ENCODE data around the gene ELL2.

Gene ELL2

DNA sequence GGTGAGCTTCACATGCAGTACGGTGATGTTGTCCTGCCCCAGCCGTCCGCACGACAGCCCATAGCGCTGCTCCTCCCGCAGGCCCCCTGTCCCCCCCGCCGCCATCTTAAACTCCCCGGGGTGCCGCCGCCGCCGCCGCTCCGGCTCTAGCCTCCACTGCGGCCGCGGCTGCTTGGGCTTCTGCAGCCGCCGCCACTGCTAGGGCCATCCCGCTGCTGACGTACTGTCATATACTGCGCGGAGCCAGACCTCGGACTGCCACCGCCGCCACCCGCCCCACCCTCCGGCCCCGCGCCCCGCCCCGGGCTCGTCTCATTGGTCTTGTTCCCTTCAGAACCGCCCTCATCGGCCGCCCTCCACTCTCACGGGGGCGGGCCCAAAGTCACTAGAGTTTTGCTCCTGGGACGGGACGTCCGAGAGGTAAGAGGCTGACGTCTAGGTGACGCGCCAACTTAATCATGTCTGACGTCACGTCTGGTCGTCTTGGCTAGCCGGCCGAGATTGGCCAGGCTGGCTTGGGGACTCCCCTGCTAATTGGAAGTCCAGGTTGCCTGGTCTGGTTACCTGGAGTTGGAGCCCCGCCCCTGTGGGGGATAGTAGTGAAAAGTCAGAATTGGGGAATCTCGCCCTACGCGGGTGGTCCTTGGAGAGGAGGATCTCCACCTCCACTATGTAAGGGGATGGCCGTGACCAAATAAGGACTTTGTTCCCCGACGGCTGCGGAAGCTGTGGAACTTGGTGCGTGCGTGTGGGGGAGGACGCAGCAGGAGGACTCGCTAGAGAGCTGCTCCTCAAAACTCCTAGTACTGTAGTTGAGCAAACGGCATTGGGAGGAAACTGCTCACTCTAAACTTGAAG lies at the start of gene ELL2:
Gene ELL2 (minus strand): TSS at position 235 of the 858 bp plus-strand sequence. CDS start 130 bp downstream, at position 105.
- peak within 1 kb of the TSS; percentile 99 for H3K27ac ChIP-seq
- peak within 1 kb of the TSS; percentile 98 for H3K4me3 ChIP-seq
- DNase-seq (ENCODE audit: low spot score) = peak; percentile 100
- no peak for TF ChIP-seq CTCF (IDR thresholded peaks at IDR 0.05)

GRCh38 chr5:96008987-96009647 lies 47.5 kb upstream of the ELL2 start:
- no peak for DNase-seq (ENCODE audit: low spot score)
- no peak for TF ChIP-seq CTCF (IDR thresholded peaks at IDR 0.05)
- no peak overlapping the region for H3K4me3 ChIP-seq
- H3K27ac ChIP-seq = no peak overlapping the region

GRCh38 chr5:96008487-96008886 lies 46.8 kb upstream of the ELL2 start:
- no peak overlapping the region for H3K4me3 ChIP-seq
- no peak for TF ChIP-seq CTCF (IDR thresholded peaks at IDR 0.05)
- no peak for DNase-seq (ENCODE audit: low spot score)
- H3K27ac ChIP-seq = no peak overlapping the region

DNA sequence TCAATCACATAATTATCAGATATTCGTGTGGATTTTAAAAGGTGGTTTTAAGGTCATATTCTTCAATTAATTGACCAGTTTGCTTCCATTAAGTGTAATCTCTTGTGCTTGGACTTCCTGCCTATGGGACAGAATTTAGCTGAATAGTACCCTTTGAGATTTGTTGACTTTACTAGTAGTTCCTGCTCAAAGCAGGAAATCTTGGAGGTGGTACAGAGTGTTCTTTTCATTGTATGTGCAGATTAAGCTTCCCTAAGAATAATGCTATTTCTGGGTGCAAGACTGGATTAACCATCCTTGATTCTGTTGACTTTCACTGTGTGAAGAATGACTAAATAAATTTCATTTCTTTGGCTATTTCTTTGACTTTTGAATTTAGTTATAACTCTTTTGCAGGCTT lies 45.4 kb upstream of the ELL2 start:
- no peak for TF ChIP-seq CTCF (IDR thresholded peaks at IDR 0.05)
- DNase-seq (ENCODE audit: low spot score) = no peak
- H3K4me3 ChIP-seq = no peak overlapping the region
- H3K27ac ChIP-seq = no peak overlapping the region

- Histone ChIP-seq H3K4me3 (no peak overlapping the region), H3K27ac (no peak overlapping the region)
- DNase-seq (ENCODE audit: low spot score) = no peak
- no peak for TF ChIP-seq CTCF (IDR thresholded peaks at IDR 0.05)
Measured at GRCh38 chr5:96006291-96006690, 44.6 kb upstream of the ELL2 start.

- H3K4me3 ChIP-seq = no peak overlapping the region
- TF ChIP-seq CTCF (IDR thresholded peaks at IDR 0.05) = no peak
- H3K27ac ChIP-seq = no peak overlapping the region
- DNase-seq (ENCODE audit: low spot score) = no peak
Measured at GRCh38 chr5:96004754-96005153, 43.1 kb upstream of the ELL2 start.

All from coronary artery (tissue), 2 donors.